Activated naive CD8-positive, alpha-beta T cell treated with anti-CD3 and anti-CD28 coated beads for 36 hours (primary cell): ENCODE results near the gene MCF2L. TPM values are rescaled to one million over a fixed set of nuclear protein-coding genes. Genes with fewer than 3 reads are reported as not detected.

Source experiments
- DNase-seq: peaks from one replicate; pipeline ENCODE4 v3.0.0; 2021
- H3K27ac Mint-ChIP-seq: one replicate; pipeline ENCODE4 v1.8.0; 2022; ENCODE audit warnings: mild to moderate bottlenecking, moderate library complexity, mixed read lengths
- H3K27me3 Mint-ChIP-seq: one replicate; pipeline ENCODE4 v1.8.0; 2022; ENCODE audit warnings: mild to moderate bottlenecking, mixed read lengths
- H3K36me3 Mint-ChIP-seq: one replicate; pipeline ENCODE4 v1.8.0; 2021; ENCODE audit warnings: mild to moderate bottlenecking, mixed read lengths
- H3K4me1 Mint-ChIP-seq: one replicate; pipeline ENCODE4 v1.8.0; 2021; ENCODE audit warnings: mixed read lengths
- H3K4me3 Mint-ChIP-seq: one replicate; pipeline ENCODE4 v1.8.0; 2022; ENCODE audit warnings: mild to moderate bottlenecking, moderate library complexity, mixed read lengths
- H3K9me3 Mint-ChIP-seq: one replicate; pipeline ENCODE4 v1.8.0; 2022; ENCODE audit warnings: mixed read lengths
- total RNA-seq, 2 experiments: library from RNA; stranded (reverse); gene quantifications; one replicate each; pipeline ENCODE4 v1.2.3, GENCODE V29; 2021

The MCF2L gene
- total RNA-seq, 2 experiments from 2014 or later = 9.3 to 10.7 TPM

DNA sequence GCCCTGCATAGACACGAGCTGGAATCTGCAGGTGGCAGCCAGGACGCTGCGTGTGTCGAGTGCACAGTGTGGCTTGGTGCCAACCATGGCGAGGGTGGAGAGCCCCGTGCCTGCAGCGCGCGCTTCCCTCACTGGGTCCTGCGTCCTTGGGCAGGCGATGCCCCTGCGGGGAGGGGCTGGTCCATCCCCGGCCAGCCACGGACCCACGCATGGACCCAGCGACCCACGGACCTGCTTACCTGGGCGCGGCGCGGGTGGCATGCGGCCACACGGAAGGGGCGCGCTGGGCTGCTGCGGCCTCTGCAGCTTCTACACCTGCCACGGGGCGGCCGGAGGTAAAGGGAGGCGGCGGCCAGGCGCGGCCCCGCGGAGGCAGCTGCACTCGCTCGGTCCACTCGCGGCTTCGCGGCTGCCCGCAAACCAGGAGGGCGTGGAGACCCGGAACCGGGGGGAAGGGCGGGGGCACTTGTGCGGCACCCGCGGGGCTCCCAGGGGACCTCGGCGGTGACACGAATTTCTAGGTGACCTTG is 569 bp upstream of the MCF2L start:
- Mint-ChIP-seq H3K9me3 (no peaks in the 10 kb centered on the region), H3K36me3 (peaks cover 5% of the 10 kb centered on the region), H3K4me1 (peaks cover 24% of the 10 kb centered on the region), H3K4me3 (peak overlapping the region; percentile 87), H3K27ac (peak overlapping the region; percentile 54), H3K27me3 (no peaks in the 10 kb centered on the region)
- DNase-seq = peak; percentile 51

GRCh38 chr13:112969692-112970338 is 801 bp downstream of the MCF2L start:
- Mint-ChIP-seq H3K36me3 (peaks cover 5% of the 10 kb centered on the region), H3K4me1 (peaks cover 24% of the 10 kb centered on the region), H3K27me3 (no peaks in the 10 kb centered on the region), H3K9me3 (no peaks in the 10 kb centered on the region), H3K4me3 (peak overlapping the region; percentile 87), H3K27ac (peak overlapping the region; percentile 81)
- DNase-seq = no peak

DNA sequence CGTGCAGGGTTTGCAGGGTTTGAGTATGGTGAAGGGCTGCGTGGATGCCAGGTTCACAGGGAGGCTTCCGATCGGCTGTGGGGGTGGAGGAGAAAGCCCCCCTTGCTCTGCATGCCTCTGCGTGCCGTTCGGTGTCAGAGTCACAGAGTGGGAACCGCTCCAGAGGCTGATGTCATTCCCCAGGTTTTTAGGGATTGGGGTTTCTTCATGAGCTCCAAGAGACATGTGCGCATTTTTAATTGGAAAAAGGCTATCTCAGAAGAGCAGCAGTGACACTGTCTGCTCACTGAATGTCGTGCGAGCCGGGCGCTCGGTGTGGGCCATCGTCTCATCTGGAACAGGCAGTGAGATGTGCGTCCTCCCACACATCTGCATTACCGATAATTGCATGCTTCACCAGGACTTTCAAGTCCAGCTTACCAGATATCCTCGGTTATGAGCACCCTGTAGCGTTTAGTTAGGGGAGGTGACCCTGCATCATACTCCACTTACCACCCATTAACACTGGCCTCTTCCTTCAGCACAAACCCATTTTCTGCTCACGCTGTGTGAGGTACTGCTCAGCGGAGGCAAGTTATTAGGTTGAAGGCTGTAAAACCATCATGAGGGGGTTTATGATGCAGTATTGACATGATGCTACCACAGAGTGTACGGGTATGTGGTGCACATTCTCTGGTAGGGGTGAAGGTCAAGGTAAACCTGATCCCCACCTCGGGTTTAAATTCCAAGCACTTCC is 1.7 kb downstream of the MCF2L start:
- no peaks in the 10 kb centered on the region for H3K9me3 Mint-ChIP-seq
- H3K36me3 Mint-ChIP-seq = peaks cover 5% of the 10 kb centered on the region
- H3K4me1 Mint-ChIP-seq = peaks cover 24% of the 10 kb centered on the region
- H3K27me3 Mint-ChIP-seq = no peaks in the 10 kb centered on the region
- peak overlapping the region; percentile 87 for H3K4me3 Mint-ChIP-seq
- no peak overlapping the region for H3K27ac Mint-ChIP-seq
- DNase-seq = no peak

DNA sequence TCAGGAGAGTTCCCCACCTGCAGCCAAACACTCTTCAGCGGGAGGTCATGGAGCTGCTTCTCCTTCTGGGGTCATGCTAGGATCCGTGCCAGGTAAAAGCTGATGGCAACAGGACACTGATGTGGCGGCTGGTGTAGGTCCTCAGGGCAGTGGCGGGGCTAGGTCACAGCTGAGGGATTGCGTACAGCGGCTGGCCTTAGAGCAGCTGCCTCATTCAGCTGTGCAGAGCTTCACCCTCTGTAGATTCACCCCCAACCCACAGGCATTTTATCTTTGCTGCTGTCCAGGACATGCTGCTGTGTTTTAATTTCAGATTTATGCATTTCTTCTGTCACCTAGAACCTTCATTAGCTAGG is 2.3 kb downstream of the MCF2L start:
- Mint-ChIP-seq H3K4me1 (peaks cover 24% of the 10 kb centered on the region), H3K36me3 (peaks cover 5% of the 10 kb centered on the region), H3K27me3 (no peaks in the 10 kb centered on the region), H3K27ac (no peak overlapping the region), H3K4me3 (no peak overlapping the region), H3K9me3 (no peaks in the 10 kb centered on the region)
- DNase-seq = no peak

DNA sequence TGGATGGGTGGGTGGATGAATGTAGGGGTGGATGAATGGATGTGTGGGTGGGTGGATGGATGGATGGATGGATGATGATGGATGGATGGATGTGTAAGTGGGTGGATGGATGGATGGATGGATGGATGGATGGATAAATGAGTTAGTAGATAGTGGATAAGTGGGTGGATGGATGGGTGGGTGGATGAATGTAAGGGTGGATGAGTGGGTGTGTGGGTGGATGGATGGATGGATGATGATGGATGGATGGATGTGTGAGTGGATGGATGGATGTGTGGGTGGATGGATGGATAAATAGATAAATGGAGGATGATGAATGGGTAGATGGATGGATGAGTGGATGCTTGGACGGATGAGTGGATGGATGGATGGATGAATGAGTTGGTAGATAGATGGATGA is 3.2 kb downstream of the MCF2L start:
- Mint-ChIP-seq H3K4me3 (no peak overlapping the region), H3K36me3 (peaks cover 5% of the 10 kb centered on the region), H3K4me1 (peaks cover 24% of the 10 kb centered on the region), H3K9me3 (no peaks in the 10 kb centered on the region), H3K27ac (no peak overlapping the region), H3K27me3 (no peaks in the 10 kb centered on the region)
- DNase-seq = no peak

GRCh38 chr13:112972867-112973576 is 4.0 kb downstream of the MCF2L start:
- no peak overlapping the region for H3K27ac Mint-ChIP-seq
- peaks cover 22% of the 10 kb centered on the region for H3K4me1 Mint-ChIP-seq
- H3K4me3 Mint-ChIP-seq = no peak overlapping the region
- H3K27me3 Mint-ChIP-seq = no peaks in the 10 kb centered on the region
- peaks cover 2% of the 10 kb centered on the region for H3K36me3 Mint-ChIP-seq
- no peaks in the 10 kb centered on the region for H3K9me3 Mint-ChIP-seq
- no peak for DNase-seq

GRCh38 chr13:112973577-112973951 is 4.5 kb downstream of the MCF2L start:
- no peaks in the 10 kb centered on the region for H3K9me3 Mint-ChIP-seq
- DNase-seq = no peak
- peaks cover 2% of the 10 kb centered on the region for H3K36me3 Mint-ChIP-seq
- no peak overlapping the region for H3K27ac Mint-ChIP-seq
- peaks cover 20% of the 10 kb centered on the region for H3K4me1 Mint-ChIP-seq
- H3K4me3 Mint-ChIP-seq = no peak overlapping the region
- no peaks in the 10 kb centered on the region for H3K27me3 Mint-ChIP-seq

DNA sequence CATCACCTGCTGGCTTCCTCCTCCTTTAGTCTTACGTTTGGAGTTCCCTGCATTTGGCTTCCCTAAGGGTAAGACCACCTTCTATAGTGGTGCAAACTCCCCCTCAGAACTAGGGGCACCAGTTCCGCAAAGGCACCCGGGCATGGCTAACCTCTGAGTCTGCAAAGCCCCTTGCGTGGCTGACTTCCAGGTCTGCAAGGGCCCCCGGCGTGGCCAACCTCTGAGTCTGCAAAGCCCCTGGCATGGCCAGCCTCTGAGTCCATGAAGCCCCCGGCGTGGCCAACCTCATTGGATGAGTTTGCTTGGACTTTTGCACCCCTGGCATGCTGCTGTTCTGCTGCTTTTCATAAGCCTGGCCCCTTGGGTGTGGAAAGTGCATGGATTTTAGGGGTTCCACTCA is 5.1 kb downstream of the MCF2L start:
- peaks cover 20% of the 10 kb centered on the region for H3K4me1 Mint-ChIP-seq

DNA sequence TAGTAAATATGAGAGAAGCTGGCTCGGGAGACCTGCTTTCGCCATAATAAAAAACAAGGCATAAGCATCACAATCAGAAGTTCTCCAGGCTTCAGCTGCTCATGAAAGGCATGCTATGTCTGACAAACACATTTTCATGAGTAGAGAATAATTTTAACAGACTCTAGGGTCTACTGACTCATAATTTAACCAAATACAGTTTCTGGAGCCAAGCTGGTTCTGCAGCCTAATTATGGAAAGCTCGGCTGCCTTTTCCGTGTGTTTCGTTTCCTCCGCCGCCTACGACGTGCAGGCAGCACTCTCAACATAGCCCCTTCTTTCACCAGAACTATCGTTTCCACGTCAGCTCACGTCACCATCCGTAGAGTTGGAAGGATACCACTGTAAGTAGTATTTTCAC is 5.7 kb downstream of the MCF2L start:
- DNase-seq = no peak
- Mint-ChIP-seq H3K36me3 (peaks cover 2% of the 10 kb centered on the region), H3K27ac (no peak overlapping the region), H3K4me1 (peaks cover 15% of the 10 kb centered on the region), H3K4me3 (no peak overlapping the region), H3K9me3 (no peaks in the 10 kb centered on the region), H3K27me3 (no peaks in the 10 kb centered on the region)

More for the DNA sequence above, 5.1 kb downstream of the MCF2L start:
- H3K9me3 Mint-ChIP-seq = no peaks in the 10 kb centered on the region
- DNase-seq = no peak
- no peaks in the 10 kb centered on the region for H3K27me3 Mint-ChIP-seq
- peaks cover 2% of the 10 kb centered on the region for H3K36me3 Mint-ChIP-seq
- no peak overlapping the region for H3K27ac Mint-ChIP-seq
- H3K4me3 Mint-ChIP-seq = no peak overlapping the region

DNA sequence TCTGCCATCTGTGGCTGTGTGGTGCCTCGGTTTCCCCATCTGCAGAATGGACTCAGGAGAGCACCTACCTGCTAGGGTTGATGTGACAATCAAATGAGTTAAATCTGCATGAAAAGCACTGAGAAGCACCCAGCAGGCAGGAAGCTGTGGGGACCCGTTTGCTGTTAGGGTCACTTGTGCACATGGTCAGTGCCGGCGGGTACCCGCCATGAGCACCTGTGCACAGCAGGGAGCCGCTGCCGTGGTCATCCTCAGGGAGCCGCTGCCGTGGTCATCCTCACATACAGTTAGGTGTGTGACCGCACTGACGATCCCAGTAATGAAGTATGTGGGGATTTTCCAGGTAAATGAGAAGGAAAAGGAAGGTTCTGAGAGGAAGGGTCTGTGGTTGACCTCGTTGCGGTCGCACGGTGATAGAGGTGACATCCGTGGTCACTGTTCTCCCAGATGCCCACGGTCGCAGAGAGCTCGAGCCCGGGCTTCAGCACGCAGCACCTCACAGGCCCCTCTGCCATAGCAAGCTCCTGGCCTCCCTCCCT is 6.5 kb downstream of the MCF2L start:
- DNase-seq = no peak
- H3K4me1 Mint-ChIP-seq = peaks cover 12% of the 10 kb centered on the region
- H3K9me3 Mint-ChIP-seq = no peaks in the 10 kb centered on the region
- no peaks in the 10 kb centered on the region for H3K27me3 Mint-ChIP-seq
- peaks cover 2% of the 10 kb centered on the region for H3K36me3 Mint-ChIP-seq
- no peak overlapping the region for H3K4me3 Mint-ChIP-seq
- H3K27ac Mint-ChIP-seq = no peak overlapping the region

DNA sequence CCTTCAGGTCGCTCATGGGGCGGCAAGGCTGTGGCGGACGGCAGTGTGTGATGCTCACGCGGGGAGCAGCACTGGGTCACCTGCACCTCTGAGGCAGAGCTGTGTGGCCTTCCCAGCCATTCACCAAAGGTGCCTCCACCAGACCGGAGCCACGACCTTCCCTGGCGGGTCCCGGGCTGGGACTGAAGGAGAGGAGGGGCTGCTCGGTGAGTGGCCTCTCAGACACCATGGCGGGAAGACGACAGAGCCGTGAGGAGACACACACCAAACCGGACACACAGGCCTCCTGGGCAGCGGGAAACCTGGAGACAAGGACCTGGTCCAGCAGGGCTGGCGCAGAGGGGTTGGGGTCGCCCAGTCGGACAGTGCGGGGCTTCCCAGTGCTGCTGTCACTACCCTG is 7.5 kb downstream of the MCF2L start:
- Mint-ChIP-seq H3K27ac (no peak overlapping the region), H3K4me3 (no peak overlapping the region), H3K36me3 (peaks cover 1% of the 10 kb centered on the region), H3K9me3 (no peaks in the 10 kb centered on the region), H3K27me3 (no peaks in the 10 kb centered on the region), H3K4me1 (peaks cover 11% of the 10 kb centered on the region)
- no peak for DNase-seq

GRCh38 chr13:112977091-112977490 is 8.1 kb downstream of the MCF2L start:
- H3K9me3 Mint-ChIP-seq = no peaks in the 10 kb centered on the region
- H3K4me3 Mint-ChIP-seq = no peak overlapping the region
- H3K36me3 Mint-ChIP-seq = no peaks in the 10 kb centered on the region
- H3K4me1 Mint-ChIP-seq = peaks cover 7% of the 10 kb centered on the region
- no peaks in the 10 kb centered on the region for H3K27me3 Mint-ChIP-seq
- DNase-seq = no peak
- H3K27ac Mint-ChIP-seq = no peak overlapping the region

DNA sequence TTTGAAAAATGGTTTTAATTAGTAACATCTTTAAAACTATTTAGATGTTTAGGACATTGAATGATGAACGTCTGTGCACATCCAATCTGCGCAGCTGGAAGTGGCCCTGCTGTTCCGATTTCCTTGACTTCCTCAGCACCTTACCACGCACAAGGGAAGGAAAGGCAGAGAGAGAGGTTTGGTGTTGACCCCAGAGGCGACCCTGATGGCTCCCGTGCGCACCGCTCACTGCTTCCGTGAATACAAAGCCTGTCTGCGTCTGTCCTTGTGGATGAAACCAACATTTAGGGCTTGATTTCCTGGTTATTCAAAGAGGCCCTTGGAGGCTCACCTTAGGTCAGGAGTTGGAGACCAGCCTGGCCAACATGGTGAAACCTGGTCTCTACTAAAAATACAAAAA is 8.5 kb downstream of the MCF2L start:
- H3K36me3 Mint-ChIP-seq = no peaks in the 10 kb centered on the region
- H3K9me3 Mint-ChIP-seq = no peaks in the 10 kb centered on the region
- H3K27me3 Mint-ChIP-seq = no peaks in the 10 kb centered on the region
- peaks cover 7% of the 10 kb centered on the region for H3K4me1 Mint-ChIP-seq
- no peak for DNase-seq
- no peak overlapping the region for H3K27ac Mint-ChIP-seq
- H3K4me3 Mint-ChIP-seq = no peak overlapping the region

GRCh38 chr13:112978561-112979405 is 9.8 kb downstream of the MCF2L start:
- Mint-ChIP-seq H3K27me3 (no peaks in the 10 kb centered on the region), H3K9me3 (no peaks in the 10 kb centered on the region), H3K36me3 (no peaks in the 10 kb centered on the region), H3K27ac (no peak overlapping the region), H3K4me1 (peaks cover 7% of the 10 kb centered on the region), H3K4me3 (no peak overlapping the region)
- no peak for DNase-seq
